Endothelial cell of umbilical vein (primary cell): Measurements from ENCODE around the gene GRAPL. TPM values are rescaled to one million over a fixed set of nuclear protein-coding genes. Genes with fewer than 3 reads are reported as not detected.
A peak's percentile ranks its signal among the peaks of the same experiment; 100 is the strongest.
"Not testable (repeated sequence)": the region's sequence is repeated elsewhere in the genome, so short reads cannot be mapped to it uniquely, and the experiment has no call there.

Experiments used
- BruUV-seq: library from RNA; stranded (reverse); fragments of 400-500 nt; replicated peaks from 2 replicates; lab custom pipeline; 2021; lab: Mats Ljungman, UMichigan
- CTCF ChIA-PET: fragments of 300-600, 350-600 bp; sonication (Branson Sonifier 250); formaldehyde crosslinking; loops from one replicate; lab custom pipeline; 2021; ENCODE audit warnings: antibody characterized with exemption, inconsistent platforms; lab: Charles Lee
- POLR2A ChIA-PET: fragments of 300-600, 350-600 bp; sonication (Branson Sonifier 250); formaldehyde crosslinking; loops from one replicate; lab custom pipeline; 2021; ENCODE audit warnings: antibody characterized with exemption, inconsistent platforms; lab: Charles Lee
- DNase-seq: peaks from one replicate; pipeline ENCODE4 v3.0.0-alpha.2; 2011; ENCODE audit warnings: low read depth, low spot score
- FAIRE-seq: peaks from 2 replicates; lab custom pipeline; 2011; peaks lifted over from hg19 to GRCh38; lab: Jason Lieb, UNC
- H2AFZ ChIP-seq: 2 replicates; pipeline ENCODE4 v1.6.0; 2012; ENCODE audit warnings: low read depth, low read length, control low read depth, inconsistent platforms
- H3K27ac ChIP-seq: 2 replicates; pipeline ENCODE4 v1.5.1; 2011; ENCODE audit warnings: low read depth, mild to moderate bottlenecking, control low read depth, low read length, moderate library complexity; ENCODE audit not compliant: insufficient read depth
- H3K27me3 ChIP-seq, 2 experiments: 2 replicates each; pipeline versions ENCODE4 v1.6.0 to v1.6.1; 2011; ENCODE audit warnings: low read length in 2 of 2, mixed read lengths in 1 of 2; ENCODE audit not compliant: control insufficient read depth in 2 of 2, insufficient read depth in 2 of 2
- H3K36me3 ChIP-seq, 2 experiments: 2 replicates in 1 of 2; 3 replicates in 1 of 2; pipeline ENCODE4 v1.5.1; 2011; ENCODE audit warnings: low read length in 2 of 2, mild to moderate bottlenecking in 1 of 2, moderate library complexity in 1 of 2; ENCODE audit not compliant: control insufficient read depth in 2 of 2, insufficient read depth in 2 of 2; ENCODE audit errors: extremely low read depth in 1 of 2
- H3K4me1 ChIP-seq: 3 replicates; pipeline ENCODE4 v1.5.1; 2011; ENCODE audit warnings: mild to moderate bottlenecking, low read length; ENCODE audit not compliant: control insufficient read depth, insufficient read depth; ENCODE audit errors: extremely low read depth
- H3K4me2 ChIP-seq: 2 replicates; pipeline ENCODE4 v1.6.1; 2011; ENCODE audit warnings: low read length, control low read depth, mixed read lengths; ENCODE audit not compliant: insufficient read depth
- H3K4me3 ChIP-seq, 3 experiments: fragments of 200-600 bp in 1 of 3; sonication (generic), shearing (Covaris generic) in 1 of 3; replicated peaks in 1 of 3; 2 replicates each; pipeline ENCODE4 v1.5.1; 2011 to 2016; ENCODE audit warnings: control low read depth in 3 of 3, low read length in 3 of 3, mild to moderate bottlenecking in 2 of 3, inconsistent platforms in 1 of 3, low read depth in 1 of 3, moderate library complexity in 1 of 3; ENCODE audit not compliant: insufficient read depth in 1 of 3
- H3K79me2 ChIP-seq: 2 replicates; pipeline ENCODE4 v1.6.0; 2012; ENCODE audit warnings: low read length, inconsistent platforms; ENCODE audit not compliant: control insufficient read depth, insufficient read depth
- H3K9ac ChIP-seq: replicated peaks from 2 replicates; pipeline ENCODE3; 2011; ENCODE audit warnings: low read length, control low read depth; ENCODE audit not compliant: insufficient read depth; ENCODE audit errors: extremely low read depth
- H3K9me1 ChIP-seq: replicated peaks from 3 replicates; pipeline ENCODE4 v1.6.0; 2011; ENCODE audit warnings: mild to moderate bottlenecking, low read length; ENCODE audit not compliant: control insufficient read depth, insufficient read depth; ENCODE audit errors: extremely low read depth
- H3K9me3 ChIP-seq: replicated peaks from 2 replicates; pipeline ENCODE4 v1.5.1; 2012; ENCODE audit warnings: low read length, inconsistent platforms; ENCODE audit not compliant: control insufficient read depth, insufficient read depth
- H4K20me1 ChIP-seq: replicated peaks from 2 replicates; pipeline ENCODE3; 2011; ENCODE audit warnings: mild to moderate bottlenecking, low read length; ENCODE audit not compliant: control insufficient read depth, insufficient read depth; ENCODE audit errors: extremely low read depth
- dilution Hi-C: fragments of 300-500 bp; cut with MboI; formaldehyde crosslinking; loops from one replicate; pipeline ENCODE4 v1.15.0; 2019; ENCODE audit warnings: low sequenced_read_pairs; ENCODE audit not compliant: extremely low pct_ligation_motif_present
- intact Hi-C: fragments of 100-400 bp; cut with micrococcal nuclease; formaldehyde crosslinking; loops from one replicate; pipeline ENCODE4 v1.10.0; 2022
- polyA plus RNA-seq, 4 experiments: library from polyadenylated mRNA; depleted of rRNA in 3 of 4; stranded (reverse) in 3 of 4; unstranded in 1 of 4; fragments of >200 nt; gene quantifications; 2 replicates each; pipeline versions ENCODE4 v1.2.1 to v1.2.3, GENCODE V29; 2011 to 2012; ENCODE audit warnings: missing spikeins in 1 of 4
- total RNA-seq: library from RNA; stranded (reverse); gene quantifications from 2 replicates; pipeline ENCODE4 v1.2.3, GENCODE V29; 2021

GRAPL gene
- total and polyA plus RNA-seq, 2 donors (not counting 3 experiments of a cell fraction or from before 2014, with no cell fraction given), result 22.8 to 55.1 TPM

DNA sequence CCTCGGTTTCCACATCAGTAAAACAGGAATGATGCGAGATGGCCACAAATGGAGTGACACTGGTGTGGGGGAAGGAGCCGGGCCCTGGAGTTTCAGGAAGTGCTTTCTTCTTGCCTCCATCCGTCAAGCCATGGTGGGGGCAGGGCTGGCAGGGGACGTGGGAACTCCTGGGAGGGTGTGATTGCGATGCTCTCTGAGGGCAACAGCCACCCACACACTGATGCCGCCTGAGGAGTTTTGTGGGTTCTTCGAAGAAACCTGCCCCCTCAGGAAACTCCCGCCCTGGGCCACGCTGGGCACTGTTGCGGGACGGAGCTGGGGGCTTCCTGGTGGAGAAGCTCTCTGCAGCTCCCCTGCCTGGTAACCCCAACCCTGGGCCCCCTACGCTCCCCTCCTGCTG is 8.0 kb downstream of the GRAPL start:
- H3K9me3 ChIP-seq, BruUV-seq, H2AFZ ChIP-seq, H3K4me3 ChIP-seq, H3K27me3 ChIP-seq, POLR2A ChIA-PET, H4K20me1 ChIP-seq, intact Hi-C loops, DNase-seq, dilution Hi-C loops, H3K27ac ChIP-seq, H3K4me2 ChIP-seq, H3K36me3 ChIP-seq, H3K4me1 ChIP-seq, H3K79me2 ChIP-seq, CTCF ChIA-PET, H3K9ac ChIP-seq, H3K9me1 ChIP-seq: not testable (repeated sequence)
- peak; percentile 94 for FAIRE-seq

DNA sequence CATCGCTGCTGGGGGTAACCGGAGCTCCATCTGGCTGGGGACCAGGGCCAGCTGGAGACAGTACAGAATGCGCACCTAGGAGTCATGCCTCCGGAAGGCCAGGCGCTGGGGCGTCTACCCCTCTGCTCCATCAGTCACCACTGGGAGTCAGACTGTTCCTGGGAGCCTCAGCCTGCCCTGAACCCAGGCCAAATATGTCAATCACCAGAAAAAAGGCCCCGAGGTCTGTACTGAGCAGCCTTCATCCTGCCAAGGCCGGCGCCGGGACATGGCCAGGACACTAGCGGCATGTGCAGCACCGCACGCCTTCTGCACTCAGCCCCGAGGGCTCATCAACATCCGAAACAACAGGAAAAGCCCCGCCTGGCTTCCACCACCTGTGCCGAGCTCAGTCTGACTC is 8.7 kb downstream of the GRAPL start:
- intact Hi-C loops, H3K9me3 ChIP-seq, H3K9me1 ChIP-seq, CTCF ChIA-PET, POLR2A ChIA-PET, dilution Hi-C loops, H2AFZ ChIP-seq, H3K27me3 ChIP-seq, H4K20me1 ChIP-seq, H3K79me2 ChIP-seq, H3K9ac ChIP-seq, FAIRE-seq, H3K36me3 ChIP-seq, DNase-seq, H3K27ac ChIP-seq, H3K4me2 ChIP-seq, H3K4me3 ChIP-seq, BruUV-seq, H3K4me1 ChIP-seq: not testable (repeated sequence)

DNA sequence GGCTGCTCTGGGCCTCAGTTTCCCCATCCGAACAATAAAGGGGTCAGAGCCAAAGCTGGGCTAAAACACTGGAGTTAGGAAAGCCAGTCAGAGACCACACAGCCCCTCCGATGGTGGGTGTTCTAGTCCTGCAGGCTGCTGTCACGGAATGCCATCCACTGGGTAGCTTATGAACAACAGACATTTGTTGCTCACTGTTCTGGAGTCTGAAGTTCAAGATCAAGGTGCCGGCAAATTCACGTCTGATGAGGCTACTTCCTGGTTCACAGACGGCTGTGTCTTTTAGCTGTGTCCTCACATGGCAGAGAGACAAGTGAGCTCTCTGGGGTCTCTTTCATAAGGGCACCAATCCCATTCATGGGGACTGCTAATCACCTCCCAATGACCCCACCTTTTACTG is 9.2 kb downstream of the GRAPL start:
- H4K20me1 ChIP-seq, H2AFZ ChIP-seq, H3K36me3 ChIP-seq, CTCF ChIA-PET, H3K27me3 ChIP-seq, dilution Hi-C loops, POLR2A ChIA-PET, H3K9ac ChIP-seq, H3K4me1 ChIP-seq, intact Hi-C loops, H3K9me1 ChIP-seq, BruUV-seq, H3K4me2 ChIP-seq, FAIRE-seq, H3K79me2 ChIP-seq, H3K27ac ChIP-seq, H3K4me3 ChIP-seq, H3K9me3 ChIP-seq, DNase-seq: not testable (repeated sequence)

DNA sequence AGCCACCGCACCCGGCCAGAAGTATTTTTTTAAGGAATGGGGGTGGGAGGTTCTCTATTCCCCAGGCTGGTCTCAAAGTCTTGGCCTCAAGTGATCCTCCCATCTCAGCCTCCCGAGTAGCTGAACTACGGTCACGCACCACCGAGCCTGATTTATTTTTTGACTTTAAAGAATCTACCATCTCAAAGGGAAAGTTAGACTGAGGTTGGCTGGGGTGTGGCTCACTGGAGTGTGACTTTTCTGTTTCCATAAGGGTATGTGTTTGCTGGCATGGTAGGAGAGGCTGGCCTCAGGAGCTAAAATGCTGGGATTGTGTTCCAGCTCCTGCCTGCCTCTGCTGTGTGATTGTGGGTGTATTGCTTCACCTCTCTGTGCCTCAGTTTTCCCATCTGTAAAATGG is 10.6 kb downstream of the GRAPL start:
- dilution Hi-C loops, CTCF ChIA-PET, H3K27ac ChIP-seq: not testable (repeated sequence)

More for the DNA sequence above, 10.6 kb downstream of the GRAPL start:
- H3K9me1 ChIP-seq, H3K9ac ChIP-seq, BruUV-seq, intact Hi-C loops, H2AFZ ChIP-seq, DNase-seq, H3K9me3 ChIP-seq, H3K36me3 ChIP-seq, H3K79me2 ChIP-seq, H3K4me2 ChIP-seq, H3K4me1 ChIP-seq, POLR2A ChIA-PET, H3K4me3 ChIP-seq, H4K20me1 ChIP-seq, H3K27me3 ChIP-seq: not testable (repeated sequence)
- FAIRE-seq, result peak; percentile 73
